ENCODE data around the gene LILRA1. TPM values are rescaled to one million over a fixed set of nuclear protein-coding genes. Genes with fewer than 3 reads are reported as not detected.
"Not testable (repeated sequence)": the region's sequence is repeated elsewhere in the genome, so short reads cannot be mapped to it uniquely, and the experiment has no call there.

Gene LILRA1
- not detected in 2 replicates for total RNA-seq
- long read RNA-seq = 0 reads

DNA sequence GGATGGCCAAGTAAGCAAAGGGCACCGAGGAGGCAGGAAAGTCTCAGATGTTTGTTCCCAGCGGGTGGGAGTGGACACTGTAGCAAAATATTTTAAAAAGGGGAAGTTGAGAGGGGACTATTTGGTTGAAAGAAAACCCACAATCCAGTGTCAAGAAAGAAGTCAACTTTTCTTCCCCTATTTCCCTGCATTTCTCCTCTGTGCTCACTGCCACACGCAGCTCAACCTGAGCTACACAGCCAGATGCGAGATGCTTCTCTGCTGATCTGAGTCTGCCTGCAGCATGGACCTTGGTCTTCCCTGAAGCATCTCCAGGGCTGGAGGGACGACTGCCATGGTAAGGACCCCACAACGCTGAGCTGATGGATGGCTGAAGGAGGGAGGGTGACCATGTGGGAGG is at the start of gene LILRA1:
Gene LILRA1, plus strand, starts transcription at position 188 of the 400 bp plus-strand sequence. CDS start 613 bp downstream, outside the sequence.
- peaks cover 10% of the 10 kb centered on the region for H3K9me3 Mint-ChIP-seq
- H3K27me3 Mint-ChIP-seq (ENCODE audit: low read depth); H3K4me1 Mint-ChIP-seq; DNase-seq (ENCODE audit: low read depth, low spot score); H3K36me3 Mint-ChIP-seq (ENCODE audit: low read depth); H3K4me3 Mint-ChIP-seq; H3K27ac Mint-ChIP-seq (ENCODE audit: unreplicated experiment): not testable (repeated sequence)

DNA sequence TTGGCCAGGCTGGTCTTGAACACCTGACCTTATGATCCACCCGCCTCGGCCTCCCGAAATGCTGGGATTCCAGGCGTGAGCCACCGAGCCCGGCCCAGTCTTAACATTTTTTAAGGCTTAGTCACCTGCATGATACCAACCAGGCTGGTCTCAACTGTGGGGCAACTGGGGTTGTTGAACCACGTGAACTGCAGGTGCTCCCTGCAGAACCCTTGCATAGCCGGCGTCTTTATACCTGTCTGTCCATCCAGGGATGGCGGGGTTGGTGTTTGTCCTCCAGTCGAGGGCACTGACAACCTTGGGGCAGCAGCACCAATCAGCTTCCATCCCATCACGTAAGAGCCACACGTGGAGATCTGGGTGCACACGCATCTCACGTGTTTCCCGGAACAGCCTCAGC is 44.6 kb upstream of the LILRA1 start:
- H3K4me1 Mint-ChIP-seq = no peaks in the 10 kb centered on the region
- peaks cover 10% of the 10 kb centered on the region for H3K9me3 Mint-ChIP-seq
- TF ChIP-seq, protein P1, sequence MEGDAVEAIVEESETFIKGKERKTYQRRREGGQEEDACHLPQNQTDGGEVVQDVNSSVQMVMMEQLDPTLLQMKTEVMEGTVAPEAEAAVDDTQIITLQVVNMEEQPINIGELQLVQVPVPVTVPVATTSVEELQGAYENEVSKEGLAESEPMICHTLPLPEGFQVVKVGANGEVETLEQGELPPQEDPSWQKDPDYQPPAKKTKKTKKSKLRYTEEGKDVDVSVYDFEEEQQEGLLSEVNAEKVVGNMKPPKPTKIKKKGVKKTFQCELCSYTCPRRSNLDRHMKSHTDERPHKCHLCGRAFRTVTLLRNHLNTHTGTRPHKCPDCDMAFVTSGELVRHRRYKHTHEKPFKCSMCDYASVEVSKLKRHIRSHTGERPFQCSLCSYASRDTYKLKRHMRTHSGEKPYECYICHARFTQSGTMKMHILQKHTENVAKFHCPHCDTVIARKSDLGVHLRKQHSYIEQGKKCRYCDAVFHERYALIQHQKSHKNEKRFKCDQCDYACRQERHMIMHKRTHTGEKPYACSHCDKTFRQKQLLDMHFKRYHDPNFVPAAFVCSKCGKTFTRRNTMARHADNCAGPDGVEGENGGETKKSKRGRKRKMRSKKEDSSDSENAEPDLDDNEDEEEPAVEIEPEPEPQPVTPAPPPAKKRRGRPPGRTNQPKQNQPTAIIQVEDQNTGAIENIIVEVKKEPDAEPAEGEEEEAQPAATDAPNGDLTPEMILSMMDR (conservative IDR thresholded peaks at IDR 0.05) = no peak
- H3K27me3 Mint-ChIP-seq (ENCODE audit: low read depth) = no peaks in the 10 kb centered on the region
- no peak for DNase-seq (ENCODE audit: low read depth, low spot score)
- H3K27ac Mint-ChIP-seq (ENCODE audit: unreplicated experiment) = no peak overlapping the region
- no peak overlapping the region for H3K4me3 Mint-ChIP-seq
- H3K36me3 Mint-ChIP-seq (ENCODE audit: low read depth) = peaks cover 8% of the 10 kb centered on the region

DNA sequence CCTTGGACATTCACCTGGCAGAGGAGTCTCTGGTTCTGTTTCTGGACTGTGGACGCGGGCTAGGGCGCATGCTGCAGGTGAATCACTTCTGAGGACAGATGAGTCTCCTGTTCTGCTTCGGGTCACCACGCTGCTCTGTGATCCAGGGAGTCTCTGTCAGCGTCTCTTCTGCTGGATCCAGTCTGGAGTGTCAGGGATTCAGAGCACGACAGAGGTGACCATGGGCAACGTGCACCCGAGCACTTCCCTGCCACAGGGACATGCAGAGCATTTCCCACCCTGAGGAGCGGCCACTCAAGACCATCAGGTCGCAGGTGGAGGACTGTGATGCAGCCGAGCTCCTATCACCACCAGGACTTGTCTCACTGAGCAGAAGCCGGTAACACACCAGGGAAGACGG is 44.2 kb upstream of the LILRA1 start:
- Mint-ChIP-seq H3K4me1 (no peaks in the 10 kb centered on the region), H3K27ac (ENCODE audit: unreplicated experiment) (no peak overlapping the region), H3K27me3 (ENCODE audit: low read depth) (no peaks in the 10 kb centered on the region), H3K9me3 (peaks cover 10% of the 10 kb centered on the region), H3K4me3 (no peak overlapping the region), H3K36me3 (ENCODE audit: low read depth) (peaks cover 8% of the 10 kb centered on the region)
- no peak for DNase-seq (ENCODE audit: low read depth, low spot score)
- TF ChIP-seq, protein P1 (conservative IDR thresholded peaks at IDR 0.05) = no peak

DNA sequence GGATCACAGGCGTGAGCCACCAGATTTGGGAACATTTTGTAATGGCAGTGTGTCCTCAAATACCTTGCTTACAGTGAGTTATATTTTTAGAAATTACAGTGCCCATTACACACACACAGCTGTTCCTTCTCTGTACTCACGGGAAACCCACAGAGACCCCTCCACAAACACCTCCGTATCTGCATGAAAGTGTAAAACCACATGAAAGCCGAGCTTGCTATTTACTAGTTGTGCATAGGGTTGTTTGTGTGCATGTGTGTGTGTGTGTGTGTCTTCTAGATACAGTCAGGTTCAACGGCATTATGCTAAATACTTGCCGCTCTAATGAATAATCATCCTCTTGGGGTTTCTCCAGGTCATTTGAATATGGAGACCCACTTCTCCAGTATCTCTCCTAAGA is 42.1 kb upstream of the LILRA1 start:
- Mint-ChIP-seq H3K36me3 (ENCODE audit: low read depth) (peaks cover 6% of the 10 kb centered on the region), H3K4me1 (no peaks in the 10 kb centered on the region), H3K9me3 (peaks cover 12% of the 10 kb centered on the region), H3K27me3 (ENCODE audit: low read depth) (no peaks in the 10 kb centered on the region), H3K27ac (ENCODE audit: unreplicated experiment) (no peak overlapping the region), H3K4me3 (no peak overlapping the region)
- TF ChIP-seq, protein P1 (conservative IDR thresholded peaks at IDR 0.05) = no peak
- no peak for DNase-seq (ENCODE audit: low read depth, low spot score)

DNA sequence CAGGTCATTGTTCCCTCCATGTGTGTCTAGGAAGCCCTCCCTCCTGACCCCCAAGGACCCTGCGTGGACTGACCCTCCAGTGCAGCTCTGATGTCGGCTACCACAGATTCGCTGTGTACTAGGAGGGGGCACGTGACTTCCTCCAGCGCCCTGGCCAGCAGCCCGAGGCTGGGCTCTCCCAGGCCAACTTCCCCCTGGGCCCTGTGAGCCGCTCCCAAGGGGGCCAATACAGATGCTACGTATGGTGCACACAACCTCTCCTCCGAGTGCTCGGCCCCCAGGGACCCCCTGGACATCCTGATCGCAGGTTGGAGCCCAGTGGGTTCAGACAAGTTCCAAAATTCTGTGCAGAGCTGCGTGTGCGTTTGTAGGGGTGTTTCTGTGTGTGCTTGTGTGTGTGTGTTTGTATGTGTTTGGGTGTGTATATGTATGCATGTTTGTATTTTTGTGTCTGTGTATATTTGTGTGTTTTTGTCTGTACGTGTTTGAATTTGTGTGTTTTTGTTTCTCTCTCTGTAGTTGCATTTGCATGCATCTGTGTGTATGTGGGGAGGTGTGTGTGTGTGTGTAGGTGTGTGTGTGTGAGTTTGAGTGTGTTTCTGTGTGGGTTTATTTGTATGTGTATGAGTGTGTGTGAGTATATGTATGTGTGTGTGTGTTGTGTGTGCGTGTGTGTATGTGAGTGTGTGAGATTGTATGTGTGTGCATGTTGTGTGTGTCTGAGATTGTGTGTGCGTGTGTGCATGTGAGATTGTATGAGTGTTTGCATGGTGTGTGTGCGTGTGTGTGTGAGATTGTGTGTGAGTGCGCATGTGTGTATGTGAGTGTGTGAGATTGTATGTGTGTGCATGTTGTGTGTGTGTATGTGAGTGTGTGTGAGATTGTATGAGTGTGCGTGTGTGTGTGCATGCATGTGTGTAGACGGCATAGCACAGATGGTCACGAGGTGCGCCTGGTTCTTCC is 41.2 kb upstream of the LILRA1 start:
- H3K9me3 Mint-ChIP-seq = peaks cover 12% of the 10 kb centered on the region
- H3K36me3 Mint-ChIP-seq (ENCODE audit: low read depth) = peaks cover 6% of the 10 kb centered on the region
- no peak overlapping the region for H3K27ac Mint-ChIP-seq (ENCODE audit: unreplicated experiment)
- H3K4me3 Mint-ChIP-seq = no peak overlapping the region
- H3K27me3 Mint-ChIP-seq (ENCODE audit: low read depth) = no peaks in the 10 kb centered on the region
- no peak for DNase-seq (ENCODE audit: low read depth, low spot score)
- TF ChIP-seq, protein P1 (conservative IDR thresholded peaks at IDR 0.05) = no peak
- no peaks in the 10 kb centered on the region for H3K4me1 Mint-ChIP-seq

DNA sequence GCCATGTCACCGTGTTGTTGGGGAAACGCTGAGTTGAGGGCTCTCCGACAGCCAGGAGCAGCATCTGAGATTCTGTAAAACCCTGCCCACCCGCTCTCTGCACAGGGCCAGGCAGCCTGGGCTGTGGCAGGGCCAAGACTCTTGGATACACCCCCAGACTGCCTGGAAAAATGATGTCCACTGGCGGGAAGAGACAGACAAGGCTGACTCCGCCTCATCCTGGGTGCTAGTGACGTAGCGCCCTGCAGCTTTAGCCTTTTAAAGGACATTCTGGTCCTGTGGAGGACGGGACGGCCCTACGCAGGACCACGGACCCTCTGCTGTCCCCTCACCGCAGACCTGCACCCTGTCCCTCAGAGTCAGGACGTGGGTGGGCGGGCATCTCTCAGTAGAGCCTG is 40.5 kb upstream of the LILRA1 start:
- Mint-ChIP-seq H3K27ac (ENCODE audit: unreplicated experiment) (no peak overlapping the region), H3K36me3 (ENCODE audit: low read depth) (peaks cover 6% of the 10 kb centered on the region), H3K27me3 (ENCODE audit: low read depth) (no peaks in the 10 kb centered on the region), H3K4me1 (no peaks in the 10 kb centered on the region), H3K4me3 (no peak overlapping the region), H3K9me3 (peaks cover 12% of the 10 kb centered on the region)
- TF ChIP-seq, protein P1 (conservative IDR thresholded peaks at IDR 0.05) = no peak
- no peak for DNase-seq (ENCODE audit: low read depth, low spot score)

Measured in neural crest cell (in vitro differentiated cells).